ENCODE results near the gene ITGA8. TPM values are rescaled to one million over a fixed set of nuclear protein-coding genes. Genes with fewer than 3 reads are reported as not detected.

ITGA8 gene
- total and polyA plus RNA-seq, 2 of the 13 experiments (the other 11 are each of a cell fraction or from before 2014, with no cell fraction given): not detected

- TF ChIP-seq CSRNP1 (CRISPR knock-in tag; IDR thresholded peaks at IDR 0.05) (no peak), GTF2F1 (IDR thresholded peaks at IDR 0.05; ENCODE audit: low read length) (no peak), ZNF879 (CRISPR knock-in tag; IDR thresholded peaks at IDR 0.05) (no peak), NBN (conservative IDR thresholded peaks at IDR 0.05) (no peak), SNAPC5 (CRISPR knock-in tag; IDR thresholded peaks at IDR 0.05; ENCODE audit: borderline replicate concordance) (no peak)
These were observed 5.0 kb upstream of the ITGA8 start (continued) for GRCh38 chr10:15724683-15725082.

GRCh38 chr10:15723803-15724202, 4.1 kb upstream of the ITGA8 start:
- H3K27ac ChIP-seq (ENCODE audit: extremely low read length, insufficient read depth, low read length): no peak overlapping the region
- FAIRE-seq (no peak), DNase-seq (ENCODE audit: low spot score) (no peak), ATAC-seq (no peak)
- BruUV-seq (replicated peaks): no TSS peak
- H3K79me2 ChIP-seq (ENCODE audit: insufficient read depth, low read length): no peaks in the 10 kb centered on the region
- TF ChIP-seq BRF2 (CRISPR knock-in tag; IDR thresholded peaks at IDR 0.05) (no peak), ZNF709 (CRISPR knock-in tag; IDR thresholded peaks at IDR 0.05) (no peak), ZSCAN25 (CRISPR knock-in tag; IDR thresholded peaks at IDR 0.05) (no peak)
- intact Hi-C loops (cut with micrococcal nuclease; ENCODE audit: unreplicated experiment) (loop anchor here (2.0 kb wide), 1 partner anchor 289 kb away; no protein-coding TSS in a partner anchor), in situ Hi-C loops (cut with HindIII; ENCODE audit: extremely low pct_ligation_motif_present, low pct_unique_long_range_greater_than_20kb) (no loop called here)
- no peak overlapping the region for H3K9ac ChIP-seq (ENCODE audit: insufficient read depth, low read depth, low read length)
- H4K20me1 ChIP-seq (ENCODE audit: insufficient read depth, low read length): no peaks in the 10 kb centered on the region
- no peak overlapping the region for H3K4me2 ChIP-seq (ENCODE audit: low read depth, low read length)
- H3K36me3 ChIP-seq (replicated peaks in 1 of 2; ENCODE audit: control insufficient read depth in 1 of 2, insufficient read depth in 2 of 2, low read length in 2 of 2): no peaks in the 10 kb centered on the region
- ChIA-PET CTCF (ENCODE audit: low intra/inter-chr PET ratio, low total read pairs) (no interaction called here), POLR2A (no interaction called here)
- WGBS (ENCODE audit: low lambda C conversion rate): 5% methylated on average over 4 of the region's 4 CpGs
- H3K9me3 ChIP-seq (ENCODE audit: low read length): no peaks in the 10 kb centered on the region
- H2AFZ ChIP-seq (ENCODE audit: low read length): no peak overlapping the region
- H3K27me3 ChIP-seq (ENCODE audit: control insufficient read depth in 1 of 2, insufficient read depth in 2 of 2, low read length in 2 of 2): peaks cover 2 to 40% of the 10 kb centered on the region in 2 experiments; a peak in 3 of 5 replicates
- no peak overlapping the region for H3K4me3 ChIP-seq (replicated peaks in 1 of 3; ENCODE audit: insufficient read depth in 1 of 3, low read depth in 2 of 3, low read length in 3 of 3)
- H3K4me1 ChIP-seq (ENCODE audit: insufficient read depth, low read length): no peaks in the 10 kb centered on the region

Data from HepG2 (cell line).